Measurements from ENCODE around the gene ELOVL1. TPM values are rescaled to one million over a fixed set of nuclear protein-coding genes. Genes with fewer than 3 reads are reported as not detected.

The ELOVL1 gene
- total RNA-seq, 1 experiment from 2014 or later = 92.7 TPM

GRCh38 chr1:43360616-43361015 lies 7.2 kb downstream of the ELOVL1 start:
- in situ Hi-C loops (cut with HindIII; ENCODE audit: low pct_unique_long_range_greater_than_20kb, low sequenced_read_pairs) = no loop called here

GRCh38 chr1:43359696-43360095 lies 8.1 kb downstream of the ELOVL1 start:
- peak; percentile 54 for DNase-seq (ENCODE audit: low read depth)
- in situ Hi-C loops (cut with HindIII; ENCODE audit: low pct_unique_long_range_greater_than_20kb, low sequenced_read_pairs) = no loop called here

More at GRCh38 chr1:43360616-43361015, 7.2 kb downstream of the ELOVL1 start:
- no peak for DNase-seq (ENCODE audit: low read depth)

- in situ Hi-C loops (cut with HindIII; ENCODE audit: low pct_unique_long_range_greater_than_20kb, low sequenced_read_pairs) = no loop called here
- DNase-seq (ENCODE audit: low read depth) = peak; percentile 97
These were observed 8.8 kb downstream of the ELOVL1 start, which contains the start of gene CDC20 for GRCh38 chr1:43358746-43359693. Gene CDC20 (plus strand): TSS chr1:43358981. CDS start chr1:43359216, 235 bp downstream.

- in situ Hi-C loops (cut with HindIII; ENCODE audit: low pct_unique_long_range_greater_than_20kb, low sequenced_read_pairs) = no loop called here
- DNase-seq (ENCODE audit: low read depth) = peak; percentile 72
These were observed 9.6 kb downstream of the ELOVL1 start for GRCh38 chr1:43358121-43358745.

- no peak for DNase-seq (ENCODE audit: low read depth)
- in situ Hi-C loops (cut with HindIII; ENCODE audit: low pct_unique_long_range_greater_than_20kb, low sequenced_read_pairs) = no loop called here
These were observed 10.6 kb downstream of the ELOVL1 start for GRCh38 chr1:43357251-43357650.

GRCh38 chr1:43354936-43355335 lies 12.9 kb downstream of the ELOVL1 start:
- no peak for DNase-seq (ENCODE audit: low read depth)
- in situ Hi-C loops (cut with HindIII; ENCODE audit: low pct_unique_long_range_greater_than_20kb, low sequenced_read_pairs) = no loop called here

- in situ Hi-C loops (cut with HindIII; ENCODE audit: low pct_unique_long_range_greater_than_20kb, low sequenced_read_pairs) = no loop called here
- no peak for DNase-seq (ENCODE audit: low read depth)
These were observed 13.3 kb downstream of the ELOVL1 start for GRCh38 chr1:43354471-43354870.

- DNase-seq (ENCODE audit: low read depth) = no peak
- in situ Hi-C loops (cut with HindIII; ENCODE audit: low pct_unique_long_range_greater_than_20kb, low sequenced_read_pairs) = no loop called here
These were observed 14.9 kb downstream of the ELOVL1 start for GRCh38 chr1:43352881-43353280.

- no peak for DNase-seq (ENCODE audit: low read depth)
- in situ Hi-C loops (cut with HindIII; ENCODE audit: low pct_unique_long_range_greater_than_20kb, low sequenced_read_pairs) = no loop called here
These were observed 15.5 kb downstream of the ELOVL1 start for GRCh38 chr1:43352351-43352705.

- in situ Hi-C loops (cut with HindIII; ENCODE audit: low pct_unique_long_range_greater_than_20kb, low sequenced_read_pairs) = no loop called here
- DNase-seq (ENCODE audit: low read depth) = no peak
These were observed 16.1 kb downstream of the ELOVL1 start for GRCh38 chr1:43351421-43352350.

- in situ Hi-C loops (cut with HindIII; ENCODE audit: low pct_unique_long_range_greater_than_20kb, low sequenced_read_pairs) = no loop called here
- no peak for DNase-seq (ENCODE audit: low read depth)
These were observed 16.8 kb downstream of the ELOVL1 start for GRCh38 chr1:43350976-43351375.

- peak; percentile 61 for DNase-seq (ENCODE audit: low read depth)
- in situ Hi-C loops (cut with HindIII; ENCODE audit: low pct_unique_long_range_greater_than_20kb, low sequenced_read_pairs) = no loop called here
These were observed 18.1 kb downstream of the ELOVL1 start for GRCh38 chr1:43349594-43350306.

- in situ Hi-C loops (cut with HindIII; ENCODE audit: low pct_unique_long_range_greater_than_20kb, low sequenced_read_pairs) = no loop called here
- peak; percentile 91 for DNase-seq (ENCODE audit: low read depth)
These were observed 18.8 kb downstream of the ELOVL1 start for GRCh38 chr1:43348809-43349593.

- no peak for DNase-seq (ENCODE audit: low read depth)
- in situ Hi-C loops (cut with HindIII; ENCODE audit: low pct_unique_long_range_greater_than_20kb, low sequenced_read_pairs) = no loop called here
These were observed 19.4 kb downstream of the ELOVL1 start for GRCh38 chr1:43348343-43348808.

- in situ Hi-C loops (cut with HindIII; ENCODE audit: low pct_unique_long_range_greater_than_20kb, low sequenced_read_pairs) = no loop called here
These were observed 21.2 kb downstream of the ELOVL1 start for GRCh38 chr1:43346636-43347035.

GRCh38 chr1:43345120-43345519 lies 22.7 kb downstream of the ELOVL1 start:
- in situ Hi-C loops (cut with HindIII; ENCODE audit: low pct_unique_long_range_greater_than_20kb, low sequenced_read_pairs) = no loop called here
- DNase-seq (ENCODE audit: low read depth) = no peak

More at GRCh38 chr1:43346636-43347035, 21.2 kb downstream of the ELOVL1 start:
- no peak for DNase-seq (ENCODE audit: low read depth)

GRCh38 chr1:43344267-43344850 lies 23.5 kb downstream of the ELOVL1 start:
- in situ Hi-C loops (cut with HindIII; ENCODE audit: low pct_unique_long_range_greater_than_20kb, low sequenced_read_pairs) = no loop called here
- no peak for DNase-seq (ENCODE audit: low read depth)

Measured in Caki2 (cell line).